Activated naive CD4-positive, alpha-beta T cell (primary cell): Measurements from ENCODE around the gene SWAP70.
"Not testable (repeated sequence)": the region's sequence is repeated elsewhere in the genome, so short reads cannot be mapped to it uniquely, and the experiment has no call there.

Experiments
- DNase-seq, 4 experiments: peaks; one replicate each; lab custom pipeline; 2025; lab: John Stamatoyannopoulos, UW

Gene SWAP70

DNA sequence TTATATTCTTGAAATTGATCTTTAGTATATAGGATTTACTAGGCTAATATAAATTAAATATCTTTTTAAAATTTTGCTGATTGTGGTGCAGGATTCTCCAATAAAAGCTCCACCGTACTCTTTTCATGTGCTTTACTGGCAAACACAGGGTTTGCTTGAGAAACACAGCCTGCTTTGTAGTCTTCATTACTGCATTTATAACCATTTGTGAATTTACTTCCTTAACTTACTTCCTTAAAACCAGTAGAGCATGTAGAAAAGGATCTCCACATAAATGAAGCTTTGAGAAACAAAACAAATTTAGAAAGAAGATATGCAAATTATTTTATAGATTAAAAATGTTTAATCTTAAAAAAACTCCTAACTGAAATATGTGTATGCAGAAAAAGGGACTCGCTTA is 28.8 kb downstream of the SWAP70 start:
- no peak for DNase-seq

DNA sequence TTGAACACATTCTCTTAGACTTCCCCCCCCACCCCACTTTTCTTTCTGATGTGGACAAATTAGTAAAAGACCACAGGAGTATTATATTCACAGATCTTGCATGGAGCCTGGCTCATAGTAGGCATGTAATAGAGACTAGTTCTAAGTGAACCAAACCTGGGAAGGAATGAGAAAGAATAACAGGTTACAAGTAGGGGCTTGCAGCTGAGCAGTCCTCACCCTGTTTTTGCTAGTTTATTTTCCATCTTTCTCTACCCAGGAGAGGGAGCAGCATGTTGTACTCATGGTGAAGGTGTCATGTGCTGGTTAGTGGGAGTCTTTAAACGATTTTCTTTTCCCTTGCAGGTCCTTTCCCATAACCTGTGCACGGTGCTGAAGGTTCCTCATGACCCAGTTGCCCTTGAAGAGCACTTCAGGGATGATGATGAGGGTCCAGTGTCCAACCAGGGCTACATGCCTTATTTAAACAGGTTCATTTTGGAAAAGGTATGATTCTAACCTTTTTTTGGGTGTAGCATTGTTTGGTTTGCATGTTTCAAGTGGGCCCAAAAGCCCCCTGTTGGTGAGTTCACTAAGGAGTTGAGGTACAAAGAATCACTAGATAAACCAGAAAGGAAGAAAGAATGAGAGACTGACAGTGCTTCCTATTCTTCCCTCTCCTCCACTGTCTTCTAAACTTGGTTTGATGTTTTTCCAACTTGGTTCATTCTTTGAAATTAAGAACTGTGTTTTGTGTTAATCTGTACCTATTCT is 30.1 kb downstream of the SWAP70 start:
- no peak for DNase-seq

DNA sequence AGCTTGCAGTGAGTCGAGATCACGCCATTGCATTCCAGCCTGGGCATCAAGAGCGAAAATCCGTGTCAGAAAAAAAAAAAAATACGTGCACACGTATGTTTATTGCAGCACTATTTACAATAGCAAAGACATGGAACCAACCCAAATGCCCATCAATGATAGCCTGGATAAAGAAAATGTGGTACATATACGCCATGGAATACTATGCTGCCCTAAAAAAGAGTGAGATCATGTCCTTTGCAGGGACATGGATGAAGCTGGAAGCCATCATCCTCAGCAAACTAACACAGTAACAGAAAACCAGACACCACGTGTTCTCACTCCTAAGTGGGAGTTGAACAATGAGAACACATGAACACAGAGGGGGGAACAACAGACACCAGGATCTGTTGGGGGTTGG is 31.4 kb downstream of the SWAP70 start:
- not testable (repeated sequence) for DNase-seq

DNA sequence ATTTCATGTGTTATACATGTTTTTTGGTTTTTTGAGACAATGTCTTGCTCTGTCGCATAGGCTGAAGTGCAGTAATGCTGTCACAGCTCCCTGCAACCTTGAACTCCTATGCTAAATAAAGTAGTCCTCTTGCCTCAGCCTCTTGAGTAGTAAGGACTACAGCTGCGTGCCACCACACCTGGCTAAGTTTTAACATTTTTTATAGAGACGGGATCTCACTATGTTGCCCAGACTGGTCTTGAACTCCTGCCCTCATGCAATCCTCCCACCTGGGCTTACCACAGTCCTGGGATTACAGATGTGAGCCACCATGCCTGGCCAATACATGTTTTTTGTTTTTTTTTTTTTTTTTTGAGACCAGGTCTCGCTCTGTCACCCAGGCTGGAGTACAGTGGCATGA is 33.9 kb downstream of the SWAP70 start:
- no peak for DNase-seq

DNA sequence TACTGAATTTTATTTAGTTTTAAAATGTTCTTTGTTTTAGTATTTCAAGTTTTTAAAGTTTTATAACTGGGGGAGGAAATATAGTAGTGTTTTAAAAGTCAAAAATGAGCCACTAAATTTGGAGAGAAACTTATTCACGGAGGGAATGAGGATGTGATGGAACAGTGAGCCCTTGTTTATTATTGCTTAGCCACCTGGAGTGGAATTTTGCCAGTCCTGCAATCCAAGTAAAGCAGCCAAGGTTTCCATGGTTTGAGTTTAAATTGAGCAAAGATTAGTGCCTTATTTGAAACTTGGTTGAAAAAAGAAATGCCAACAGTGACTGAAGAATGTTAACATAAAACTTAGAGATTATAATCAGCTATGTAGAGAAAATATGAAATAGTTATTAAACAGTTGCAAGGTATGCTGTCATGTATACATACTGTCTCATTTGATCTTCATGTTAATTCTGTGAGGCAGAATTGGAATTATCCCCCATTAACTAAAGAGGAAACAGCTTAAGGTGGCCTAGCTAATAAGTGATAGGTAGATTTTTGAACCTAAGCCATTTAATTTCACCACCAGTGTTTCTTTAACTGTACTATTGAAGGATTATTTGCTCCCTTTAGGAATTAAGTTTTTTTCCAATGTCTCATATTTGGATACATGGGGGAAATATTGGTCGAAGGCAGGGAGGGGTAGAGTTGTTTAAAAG is 36.4 kb downstream of the SWAP70 start:
- no peak for DNase-seq

DNA sequence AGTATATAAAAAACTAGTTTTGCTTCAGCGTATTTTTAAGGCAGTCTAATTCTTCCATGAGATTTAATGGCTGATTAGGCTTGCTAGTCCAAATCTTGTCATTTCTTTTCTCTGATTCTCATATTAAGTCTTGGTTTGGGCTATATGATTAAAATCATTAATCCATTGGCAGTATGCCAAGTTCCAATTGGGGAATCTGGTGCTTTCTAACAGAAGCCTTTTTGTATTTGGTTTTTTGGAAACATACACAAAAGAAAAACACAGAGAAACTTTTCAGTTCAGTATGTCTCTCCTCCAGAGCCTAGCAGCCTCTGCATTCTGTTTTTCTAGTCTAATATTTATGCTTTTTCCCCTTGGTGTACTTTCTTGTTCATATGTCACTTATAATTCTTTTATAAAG is 37.9 kb downstream of the SWAP70 start:
- DNase-seq, result no peak

DNA sequence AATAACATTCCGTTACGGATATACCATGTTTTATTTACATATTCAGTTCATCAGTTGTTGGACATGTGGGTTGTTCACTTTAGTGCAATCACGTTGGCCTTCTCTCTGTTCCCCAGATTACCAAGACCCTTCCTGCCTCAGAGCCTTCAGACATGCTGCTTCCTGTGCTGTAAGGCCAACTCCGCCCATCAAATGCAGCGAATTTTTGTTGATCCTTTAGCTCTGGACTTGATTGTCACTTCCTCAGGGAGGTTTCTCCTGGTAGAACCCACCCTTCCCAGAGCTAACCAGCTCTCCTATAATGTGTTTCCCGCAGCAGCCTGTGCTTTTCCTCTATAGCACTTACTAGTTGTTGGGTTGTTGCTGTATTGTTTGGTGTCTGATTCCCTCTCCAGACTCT is 39.4 kb downstream of the SWAP70 start:
- DNase-seq, result no peak

DNA sequence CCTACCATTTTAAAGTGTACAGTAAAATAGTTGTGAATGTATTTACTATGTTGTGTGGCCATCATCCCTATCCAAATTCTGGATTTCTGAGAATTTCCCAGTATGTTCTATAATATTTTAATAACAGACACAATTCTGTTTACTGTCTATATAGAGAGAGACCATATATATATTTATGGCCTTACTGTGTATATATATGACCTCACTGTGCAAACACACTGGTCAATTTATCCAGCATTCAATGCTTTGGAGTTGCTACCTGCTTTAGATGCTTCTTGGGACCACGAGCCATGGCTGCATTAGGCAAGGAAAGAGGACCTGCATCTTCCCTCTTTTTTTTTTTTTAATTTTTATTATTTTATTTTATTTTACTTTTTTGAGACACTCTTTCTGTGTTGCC is 40.2 kb downstream of the SWAP70 start:
- DNase-seq, result no peak

DNA sequence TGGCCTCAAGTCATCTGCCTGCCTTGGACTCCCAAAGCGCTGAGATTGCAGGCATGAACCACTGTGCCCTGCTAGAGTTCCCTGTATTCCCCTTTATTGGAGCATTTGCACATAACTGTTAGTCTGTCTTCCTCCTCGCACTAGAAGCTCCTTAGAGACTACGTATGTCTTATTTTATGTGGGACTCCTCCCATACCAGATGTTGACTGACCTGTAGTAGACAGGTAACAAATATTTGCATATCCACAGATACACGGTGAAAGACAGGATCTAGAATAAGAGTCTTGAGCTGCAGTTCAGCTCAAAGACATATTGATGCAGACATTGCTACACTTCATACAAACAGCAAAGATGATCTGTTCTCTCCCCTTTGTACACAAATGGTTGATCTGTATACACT is 40.7 kb downstream of the SWAP70 start:
- no peak for DNase-seq

DNA sequence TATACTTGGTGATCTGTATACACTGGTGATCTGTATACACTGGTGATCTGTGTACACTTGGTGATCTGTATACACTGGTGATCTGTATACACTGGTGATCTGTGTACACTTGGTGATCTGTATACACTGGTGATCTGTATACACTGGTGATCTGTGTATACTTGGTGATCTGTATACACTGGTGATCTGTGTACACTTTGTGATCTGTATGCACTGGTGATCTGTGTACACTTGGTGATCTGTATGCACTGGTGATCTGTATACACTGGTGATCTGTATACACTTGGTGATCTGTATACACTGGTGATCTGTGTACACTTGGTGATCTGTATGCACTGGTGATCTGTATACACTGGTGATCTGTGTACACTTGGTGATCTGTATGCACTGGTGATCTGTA is 41.5 kb downstream of the SWAP70 start:
- DNase-seq, result not testable (repeated sequence)

DNA sequence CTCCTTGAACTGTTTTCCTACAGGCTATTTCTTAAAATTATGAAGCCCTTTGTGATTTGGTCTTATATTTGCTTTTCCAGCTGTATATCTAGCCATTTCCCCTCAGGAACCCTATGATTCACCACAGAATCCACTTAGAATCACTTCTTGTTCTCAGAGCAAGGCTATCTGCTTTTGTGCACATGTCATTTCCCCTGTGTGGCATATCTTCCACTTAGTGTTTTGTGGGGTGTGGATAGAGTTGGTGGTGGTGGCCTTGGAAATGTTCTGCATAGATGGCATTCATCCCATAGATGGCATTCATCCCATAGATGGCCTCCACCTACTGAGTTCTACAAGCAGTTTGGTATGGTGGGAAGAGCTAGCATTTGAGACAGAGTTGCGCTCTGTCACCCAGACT is 44.7 kb downstream of the SWAP70 start:
- no peak for DNase-seq

DNA sequence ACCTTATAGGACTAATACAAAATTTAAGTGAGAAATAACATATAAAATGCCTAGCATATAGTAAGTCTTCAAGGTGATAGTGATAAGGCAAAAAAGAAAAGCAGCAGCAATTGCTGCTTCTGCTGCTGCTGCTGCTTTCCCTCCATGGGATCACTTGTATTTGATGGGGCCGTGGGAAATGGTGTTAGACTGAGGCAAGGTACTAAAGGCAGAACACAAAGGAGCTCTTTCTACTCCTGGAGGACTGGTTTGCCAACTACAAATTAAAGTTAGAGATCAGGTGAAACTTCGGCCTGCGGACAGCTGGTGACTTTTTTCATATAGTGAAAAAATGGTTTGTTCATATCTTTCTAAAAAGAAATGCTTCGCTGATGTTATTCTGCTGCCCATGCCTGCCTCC is 46.3 kb downstream of the SWAP70 start:
- DNase-seq, result no peak

DNA sequence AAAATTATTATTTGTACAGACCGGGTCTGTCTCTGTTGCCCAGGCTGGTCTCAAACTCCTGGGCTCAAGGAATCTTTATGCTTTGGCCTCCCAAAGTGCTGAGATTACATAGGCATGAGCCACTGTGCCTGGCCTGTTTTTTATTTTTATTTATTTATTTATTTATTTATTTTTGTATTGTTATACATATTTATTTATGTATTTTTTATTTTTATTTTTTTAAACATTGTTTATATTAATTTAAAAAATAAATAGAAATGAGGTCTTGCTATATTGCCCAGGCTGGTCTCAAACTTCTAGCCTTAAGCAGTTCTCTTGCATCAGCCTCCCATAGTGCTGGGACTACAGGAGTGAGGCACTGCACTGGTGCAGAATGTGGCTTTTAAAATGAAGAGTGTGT is 47.0 kb downstream of the SWAP70 start:
- DNase-seq, result no peak

DNA sequence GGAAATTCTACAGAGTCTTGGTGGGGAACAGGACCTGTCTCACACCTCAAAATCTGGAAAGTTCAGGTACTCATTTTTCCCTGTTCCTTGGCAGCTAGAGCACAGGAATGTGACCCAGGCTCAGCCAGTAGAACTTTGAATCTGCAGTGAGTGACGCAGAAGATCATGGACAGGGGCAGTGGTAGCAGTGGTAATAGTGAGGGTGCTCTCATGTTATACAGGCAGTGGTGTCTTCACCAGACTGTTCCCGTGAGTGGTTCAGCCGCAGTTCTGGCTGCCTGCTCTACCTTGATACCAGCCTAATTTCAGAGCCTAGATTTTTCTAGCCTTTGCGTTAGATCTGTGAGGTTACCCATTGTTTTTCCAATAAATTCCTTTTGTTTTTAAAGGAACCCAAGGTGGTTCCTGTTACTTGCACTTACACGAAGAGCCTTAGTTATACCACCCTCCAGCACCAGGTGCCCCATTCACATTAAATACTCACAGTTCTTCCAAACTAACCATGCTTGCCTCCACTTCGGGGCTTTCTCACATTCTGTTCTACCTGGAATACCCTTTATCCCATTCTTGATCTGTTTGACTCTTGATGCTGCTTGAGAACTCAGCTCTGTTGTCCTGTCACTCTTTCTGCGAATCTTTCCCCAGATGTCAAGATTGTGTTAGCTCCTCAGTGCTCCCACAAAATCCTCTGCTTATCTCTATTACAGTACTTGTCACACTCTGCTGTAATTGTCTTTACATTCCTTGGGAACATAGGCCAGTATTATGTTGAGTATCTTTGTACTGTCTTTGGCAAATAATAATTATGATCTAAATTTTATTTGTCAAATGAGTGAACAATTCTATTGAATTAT is 47.8 kb downstream of the SWAP70 start:
- DNase-seq, result no peak

DNA sequence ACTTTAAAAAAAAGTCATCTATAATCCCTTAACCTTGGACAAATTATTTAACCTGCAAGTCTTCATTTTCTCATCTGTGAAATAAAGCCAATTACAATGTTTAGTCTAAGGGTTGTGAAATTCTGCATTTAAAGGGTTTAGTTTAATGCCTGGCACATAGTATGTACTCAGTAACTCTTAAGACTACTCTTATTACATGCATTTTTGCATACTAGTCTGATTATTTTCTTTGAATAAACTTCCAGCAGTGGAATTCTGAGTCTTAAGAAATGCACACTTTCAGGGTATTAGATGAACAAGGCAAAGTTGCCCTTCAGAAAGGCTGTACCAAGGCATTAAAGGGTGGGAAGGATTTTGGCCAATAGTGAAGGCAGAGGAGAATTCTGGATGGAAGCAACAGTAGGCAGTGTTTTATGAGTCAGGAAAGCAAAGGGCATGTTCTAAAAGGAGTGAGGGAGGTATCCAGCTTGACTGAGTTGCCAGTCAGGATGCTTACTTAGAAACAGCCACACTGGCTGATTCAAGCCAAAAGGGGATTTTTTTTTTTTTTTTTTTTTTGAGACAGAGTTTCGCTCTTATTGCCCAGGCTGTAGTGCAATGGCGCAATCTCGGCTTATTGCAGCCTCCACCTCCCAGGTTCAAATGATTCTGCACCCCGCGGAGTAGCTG is 50.5 kb downstream of the SWAP70 start:
- DNase-seq, result no peak

DNA sequence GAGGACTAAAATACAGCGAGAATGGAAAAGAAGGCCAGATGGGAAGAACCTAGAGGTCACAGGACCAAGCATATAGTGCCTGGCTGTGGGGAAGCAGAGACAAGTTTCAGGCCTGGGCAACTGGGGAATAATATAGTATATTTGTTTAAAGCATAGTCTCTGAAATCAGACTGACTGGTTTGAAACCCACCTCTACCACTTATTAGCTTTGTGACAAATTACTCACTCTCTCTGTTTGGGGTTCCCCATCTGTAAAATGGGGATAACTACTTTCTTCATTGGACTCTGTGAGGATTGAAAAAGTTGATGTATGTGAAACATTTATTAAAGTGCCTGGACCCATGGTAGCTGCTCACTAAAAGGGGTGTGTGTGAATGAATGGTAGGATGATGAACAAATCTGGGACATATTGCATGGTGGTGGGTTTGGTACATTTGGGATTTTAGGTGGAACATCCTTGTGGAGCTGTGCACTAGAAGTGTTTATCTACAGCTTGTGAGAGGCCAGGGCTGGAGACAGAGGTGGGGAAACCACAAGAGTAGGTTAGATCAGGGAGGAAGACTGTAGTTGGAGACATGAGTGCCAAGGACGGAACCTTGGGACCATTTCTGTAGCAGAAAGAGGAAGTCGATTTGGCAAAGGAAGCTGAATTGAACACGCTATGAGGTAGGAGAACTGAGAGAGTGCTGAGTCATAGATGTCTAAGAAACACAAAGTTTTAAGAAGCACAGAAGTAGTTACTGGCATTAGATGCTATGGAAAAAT is 52.6 kb downstream of the SWAP70 start:
- no peak for DNase-seq

DNA sequence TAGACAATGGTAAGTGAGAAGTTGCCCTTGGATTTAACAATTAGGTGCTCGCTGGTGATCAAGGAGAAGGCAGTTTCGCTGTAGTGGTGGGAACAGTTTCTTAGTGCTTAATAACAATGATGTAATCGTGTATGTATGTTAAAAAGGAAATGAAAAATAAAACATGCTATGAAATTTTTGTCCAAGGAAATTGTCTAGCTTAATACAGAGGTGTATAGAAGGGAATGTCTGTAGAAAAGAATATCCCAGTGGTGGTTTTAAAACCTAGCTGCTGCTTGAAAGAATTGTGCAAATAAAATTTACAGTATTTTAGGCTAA is 53.1 kb downstream of the SWAP70 start:
- DNase-seq, result no peak

DNA sequence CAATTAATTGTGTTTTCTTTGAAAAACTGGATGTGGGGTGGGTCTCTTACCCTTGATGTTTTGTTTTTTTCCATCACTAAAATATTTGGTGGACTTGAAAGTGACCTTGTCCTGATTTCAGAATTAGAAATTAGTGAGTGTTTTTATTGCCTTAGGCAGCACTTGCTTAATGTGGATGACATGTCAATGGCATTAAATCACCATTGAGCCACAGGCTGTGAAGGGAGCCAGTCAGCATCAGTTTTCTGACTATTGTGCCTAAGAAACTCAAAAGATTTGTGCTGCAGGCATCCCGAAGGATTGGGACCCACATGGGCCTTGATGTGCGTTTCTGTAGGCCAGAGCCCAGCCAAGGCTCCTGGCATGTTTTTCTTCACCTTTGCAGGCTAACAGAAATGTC is 53.8 kb downstream of the SWAP70 start:
- DNase-seq, result no peak

DNA sequence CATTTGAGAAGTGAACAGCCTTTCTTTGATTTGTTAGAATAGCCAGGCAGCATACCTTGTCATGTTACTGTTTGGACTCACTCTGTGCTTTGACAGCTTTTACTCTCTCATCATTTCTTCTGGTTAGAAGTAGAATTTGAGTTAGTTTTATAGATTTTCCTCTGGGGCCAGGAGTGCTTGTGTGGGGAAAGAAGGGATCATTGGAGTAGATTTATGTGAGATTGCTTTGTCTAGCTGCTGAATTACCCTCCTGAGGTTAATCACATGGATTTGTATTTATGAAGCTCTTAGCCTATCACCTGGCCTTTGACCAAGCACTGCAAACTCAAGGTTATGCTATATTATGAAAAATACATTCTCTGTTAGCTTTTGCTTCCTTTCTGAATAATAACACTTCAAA is 54.3 kb downstream of the SWAP70 start:
- no peak for DNase-seq

DNA sequence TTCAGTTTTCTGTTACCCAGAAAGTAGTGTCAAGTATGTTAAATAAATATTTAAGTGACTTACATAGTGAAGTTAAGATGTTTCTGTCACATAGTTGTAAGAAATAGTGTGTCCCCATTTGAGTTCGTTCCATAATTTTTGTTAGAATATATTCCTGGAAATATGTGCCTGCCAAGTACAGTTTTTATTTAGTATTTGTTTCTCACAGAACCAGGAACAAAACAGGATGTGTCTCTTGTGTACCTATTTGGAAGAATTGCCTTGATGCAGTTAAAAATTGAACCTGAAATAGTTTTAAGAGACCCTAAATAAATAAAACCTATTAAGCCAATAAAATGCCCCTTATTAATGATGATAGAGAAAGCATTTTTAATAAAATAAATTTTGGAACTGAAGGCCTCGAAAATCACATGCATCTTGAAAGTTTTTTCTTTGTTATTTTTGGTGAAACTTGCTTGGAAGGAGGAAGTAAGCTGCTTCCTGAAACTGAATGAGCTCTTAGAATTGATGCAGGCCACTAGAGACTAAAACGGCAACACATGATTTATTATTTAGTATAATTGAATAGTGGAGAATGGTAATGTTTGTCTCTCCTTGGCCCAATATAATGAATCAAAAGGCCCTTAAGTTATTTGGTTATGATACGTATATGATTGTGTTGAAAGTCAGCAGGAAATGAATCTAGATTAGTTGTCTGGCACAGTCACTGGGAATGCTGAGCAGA is 55.9 kb downstream of the SWAP70 start:
- DNase-seq, result no peak

DNA sequence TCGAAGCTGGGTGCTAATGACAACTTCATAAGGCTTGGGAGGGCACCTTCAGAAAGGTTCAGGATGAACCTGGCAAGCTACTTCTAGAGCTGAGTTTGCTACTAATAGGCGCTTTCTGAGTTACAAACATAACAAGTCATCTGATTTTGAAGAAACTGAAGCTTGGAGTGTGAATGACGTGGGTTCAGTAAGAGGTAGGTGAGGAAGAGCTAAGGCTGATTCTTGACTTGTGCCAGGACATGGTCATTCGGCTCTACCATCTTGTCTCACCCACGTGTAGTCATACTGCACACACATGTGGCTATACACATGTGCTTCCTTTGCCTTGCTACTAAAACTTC is 56.4 kb downstream of the SWAP70 start:
- no peak for DNase-seq
